Neural cell (in vitro differentiated cells): ENCODE results near the gene SLCO3A1.

Source experiments
- CTCF ChIP-seq: fragments of 450-650 bp; IDR thresholded peaks from 2 replicates; pipeline ENCODE4 v1.5.1; 2014; ENCODE audit warnings: antibody characterized with exemption, mild to moderate bottlenecking, moderate library complexity; ENCODE audit not compliant: poor library complexity, severe bottlenecking
- EP300 ChIP-seq: fragments of 450-650 bp; conservative IDR thresholded peaks from 2 replicates; pipeline ENCODE4 v1.6.1; 2014; ENCODE audit warnings: antibody characterized with exemption, mild to moderate bottlenecking, moderate library complexity; ENCODE audit not compliant: poor library complexity, severe bottlenecking
- EZH2 ChIP-seq: fragments of 200-600, 300-800 bp; shearing (Covaris generic), sonication (generic); IDR thresholded peaks from 2 replicates; pipeline ENCODE4 v1.6.1; 2014; ENCODE audit warnings: antibody characterized with exemption, low read length, borderline replicate concordance, mild to moderate bottlenecking; ENCODE audit not compliant: insufficient read depth, poor library complexity, severe bottlenecking
- MXI1 ChIP-seq: fragments of 450-650 bp; conservative IDR thresholded peaks from 2 replicates; pipeline ENCODE4 v1.6.1; 2014; ENCODE audit warnings: antibody characterized with exemption, mild to moderate bottlenecking; ENCODE audit not compliant: poor library complexity, severe bottlenecking
- POLR2AphosphoS5 ChIP-seq: IDR thresholded peaks from 2 replicates; pipeline ENCODE4 v1.6.1; 2012
- RAD21 ChIP-seq: fragments of 450-650 bp; conservative IDR thresholded peaks from 2 replicates; pipeline ENCODE4 v1.6.1; 2014; ENCODE audit warnings: antibody characterized with exemption, mild to moderate bottlenecking, moderate library complexity
- REST ChIP-seq: IDR thresholded peaks from 2 replicates; pipeline ENCODE4 v1.6.1; 2012; ENCODE audit warnings: borderline replicate concordance
- SMC3 ChIP-seq: fragments of 450-650 bp; conservative IDR thresholded peaks from 2 replicates; pipeline ENCODE4 v1.6.1; 2014; ENCODE audit warnings: antibody characterized with exemption, mild to moderate bottlenecking, moderate library complexity; ENCODE audit not compliant: poor library complexity

- no peak for TF ChIP-seq CTCF
- TF ChIP-seq RAD21, result no peak
- no peak for TF ChIP-seq MXI1
- TF ChIP-seq POLR2AphosphoS5, result no peak
- TF ChIP-seq REST, result no peak
- TF ChIP-seq SMC3, result no peak
- no peak for TF ChIP-seq EZH2
- TF ChIP-seq EP300, result no peak
Measured at GRCh38 chr15:92037491-92037890, 184.0 kb downstream of the SLCO3A1 start.
